Measurements from ENCODE around the gene MLLT3.

The MLLT3 gene

DNA sequence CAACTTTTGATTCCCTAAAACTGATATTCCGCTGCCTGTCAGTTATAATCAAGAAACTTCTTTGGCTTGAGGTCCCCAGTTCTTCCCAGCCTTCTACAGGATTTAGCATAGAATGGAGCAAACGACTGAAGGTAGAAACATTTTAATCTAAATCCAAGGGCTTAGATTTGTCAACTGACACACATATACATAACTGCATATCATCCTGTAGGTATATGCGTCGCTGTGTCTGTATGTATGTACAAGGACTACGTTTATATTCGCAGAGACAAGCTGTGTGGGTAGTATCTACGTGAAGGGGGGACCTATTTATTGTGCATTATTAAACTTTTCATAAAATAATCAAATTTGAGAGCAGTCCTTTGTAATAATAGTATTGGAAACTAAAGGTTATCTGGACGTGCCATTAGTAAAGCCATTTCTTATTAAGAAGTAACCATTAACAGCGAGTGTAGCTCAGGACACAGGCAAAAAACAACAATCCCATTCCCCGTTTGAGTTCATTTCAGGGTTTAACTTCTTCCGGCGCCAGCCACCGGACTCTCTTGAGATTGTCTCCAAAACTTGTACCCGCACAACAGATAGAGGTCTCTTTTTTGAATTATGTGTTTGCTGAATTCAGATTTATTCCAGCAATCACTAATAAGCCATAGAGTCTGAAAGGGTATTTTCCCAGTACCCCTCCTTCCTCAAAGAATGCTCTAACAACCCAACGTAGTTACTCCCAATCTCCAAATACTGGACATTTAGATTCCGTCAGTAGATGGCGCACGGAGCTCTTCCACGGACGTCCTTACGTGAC lies 2.1 kb upstream of the MLLT3 start:
- peak; percentile 53 for DNase-seq

DNA sequence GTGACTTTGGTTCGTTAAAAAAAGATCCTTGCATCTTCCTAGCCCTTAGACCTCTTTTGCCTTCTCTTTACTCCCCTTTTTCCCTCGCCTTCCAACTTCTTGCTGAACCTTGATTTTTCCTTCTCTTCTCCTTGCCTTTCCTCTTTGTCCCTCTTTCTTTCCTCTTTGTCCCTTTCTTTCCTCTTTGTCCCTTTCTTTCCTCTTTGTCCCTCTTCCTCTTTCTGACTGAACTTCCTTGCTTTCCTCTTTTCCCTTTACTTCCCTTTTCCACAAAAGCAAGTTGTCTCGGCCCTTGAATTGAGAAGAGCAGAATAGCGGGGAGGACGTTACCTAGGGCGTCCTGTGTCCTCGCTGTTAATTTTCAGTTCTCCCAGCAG lies 1.4 kb upstream of the MLLT3 start:
- no peak for DNase-seq

- DNase-seq: no peak
Measured at GRCh38 chr9:20623021-20623747, 885 bp upstream of the MLLT3 start.

GRCh38 chr9:20621471-20622329 lies 599 bp downstream of the MLLT3 start:
- peak; percentile 52 for DNase-seq

DNA sequence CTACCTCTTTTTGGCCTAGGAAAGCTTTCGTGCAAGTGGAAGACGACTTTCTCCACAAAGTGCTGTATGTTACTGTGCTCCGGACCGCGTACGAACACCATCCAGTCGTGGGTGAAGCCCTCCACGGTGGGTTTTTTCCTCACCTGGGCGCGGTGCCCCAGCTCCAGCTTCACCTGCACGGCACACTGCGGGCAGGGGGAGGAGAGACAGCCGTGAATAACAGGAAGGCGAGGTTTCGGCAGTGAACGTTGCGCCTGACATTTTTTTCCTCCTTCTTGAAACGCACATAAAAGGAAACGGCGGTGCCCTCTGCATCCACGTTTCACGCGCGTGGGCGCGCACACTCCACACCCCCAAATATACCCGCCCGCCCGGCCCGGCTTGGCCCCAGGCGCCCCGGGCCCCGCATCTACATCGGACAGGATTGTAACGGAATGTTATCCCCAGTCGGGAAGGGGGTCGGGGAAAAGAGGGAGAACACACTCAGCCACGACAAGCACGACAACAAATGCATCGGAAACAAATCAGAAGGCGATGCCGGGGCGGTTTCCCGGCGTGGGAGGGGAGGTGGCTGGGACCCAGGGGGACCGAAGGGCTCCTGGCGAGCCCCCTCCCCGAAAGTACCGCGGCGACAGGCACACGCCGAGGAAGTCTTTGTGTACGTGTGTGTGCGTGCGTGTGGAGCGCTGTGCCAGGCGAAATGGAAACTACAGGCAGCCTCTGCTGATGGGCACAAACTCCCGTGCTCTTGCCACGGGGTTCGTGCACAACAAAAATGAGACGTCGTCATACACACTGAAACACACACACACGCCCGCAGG lies 1.4 kb downstream of the MLLT3 start:
- no peak for DNase-seq

DNA sequence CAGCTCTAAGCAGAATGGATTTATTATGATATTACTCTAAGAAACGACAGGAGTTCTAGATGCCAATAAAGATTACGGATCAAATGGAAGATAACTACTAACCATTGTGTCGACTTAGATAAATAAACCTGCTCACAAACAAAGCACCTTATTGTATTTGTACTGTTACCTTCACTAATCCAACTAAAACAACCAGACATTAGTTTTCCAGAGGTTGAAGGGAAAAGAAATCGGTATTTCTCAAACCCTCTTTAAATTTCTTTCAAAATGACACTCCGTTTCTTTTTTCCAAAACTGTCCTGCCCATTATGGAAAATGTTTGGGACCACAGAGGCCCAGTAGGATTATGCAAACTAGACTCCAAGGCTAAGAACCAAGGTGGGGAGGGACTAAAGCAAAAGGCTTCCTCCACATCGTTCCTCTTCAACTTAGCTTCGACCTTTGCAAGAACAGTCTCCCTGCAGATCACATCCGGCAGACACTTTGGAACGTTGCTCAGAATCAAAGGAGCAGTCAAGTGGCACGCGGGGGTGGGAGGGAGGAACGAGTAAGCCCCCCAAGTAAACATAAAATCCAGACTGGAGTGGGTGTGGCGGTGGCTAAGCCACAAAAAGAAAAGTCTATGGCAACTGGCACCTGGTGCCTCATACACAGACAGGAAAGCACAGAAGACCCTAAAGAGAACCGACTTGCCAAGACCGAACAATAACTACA lies 2.7 kb downstream of the MLLT3 start:
- DNase-seq: no peak

- no peak for DNase-seq
Measured at GRCh38 chr9:20618361-20618802, 3.9 kb downstream of the MLLT3 start.

DNA sequence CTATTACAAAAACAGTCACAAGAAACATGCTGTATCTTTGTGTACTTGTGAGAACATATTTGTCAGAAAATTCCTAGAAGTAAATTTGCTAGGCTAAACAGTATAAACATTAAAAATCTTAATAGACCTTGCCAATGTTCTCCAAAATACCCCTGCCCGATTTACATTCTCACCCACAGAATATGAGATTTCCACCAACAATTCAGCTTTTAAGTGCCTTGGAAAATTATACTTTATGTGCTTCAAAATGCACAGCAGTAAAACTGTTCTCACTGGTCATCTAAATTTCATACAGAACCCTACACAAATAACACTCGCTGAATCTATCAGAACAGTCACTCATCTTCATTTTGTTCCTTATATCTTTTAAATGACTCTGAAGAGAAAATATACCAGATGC lies 5.5 kb downstream of the MLLT3 start:
- DNase-seq: no peak

- DNase-seq: no peak
Measured at GRCh38 chr9:20614602-20615216, 7.6 kb downstream of the MLLT3 start.

DNA sequence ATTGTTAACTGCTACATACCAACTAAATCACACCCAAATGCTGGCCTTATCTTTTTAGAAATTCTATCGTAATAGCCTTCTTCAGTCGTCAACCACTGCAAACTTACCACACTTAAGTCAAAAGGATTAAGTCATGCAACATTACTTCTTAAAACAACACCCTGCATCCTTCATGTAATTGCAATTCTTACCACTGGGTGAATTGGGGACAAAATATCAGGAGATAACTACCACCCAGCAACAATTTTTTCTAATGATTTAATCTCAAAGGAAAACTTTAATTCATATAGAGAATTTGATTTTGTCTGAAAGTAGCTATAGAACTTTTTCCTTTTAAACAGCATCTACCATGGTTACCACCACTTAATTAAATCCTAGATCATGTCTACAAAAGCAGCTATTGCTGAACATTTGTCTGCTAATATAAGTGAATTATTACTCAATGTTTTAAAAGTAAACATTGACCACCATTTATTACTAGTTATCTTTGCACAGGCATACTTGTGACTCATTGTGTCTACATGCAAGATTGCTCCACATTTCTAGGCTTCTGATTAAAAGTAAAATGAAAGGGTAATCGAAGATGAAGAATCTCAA lies 10.5 kb downstream of the MLLT3 start:
- no peak for DNase-seq

GRCh38 chr9:20610591-20610990 lies 11.7 kb downstream of the MLLT3 start:
- DNase-seq: no peak

DNA sequence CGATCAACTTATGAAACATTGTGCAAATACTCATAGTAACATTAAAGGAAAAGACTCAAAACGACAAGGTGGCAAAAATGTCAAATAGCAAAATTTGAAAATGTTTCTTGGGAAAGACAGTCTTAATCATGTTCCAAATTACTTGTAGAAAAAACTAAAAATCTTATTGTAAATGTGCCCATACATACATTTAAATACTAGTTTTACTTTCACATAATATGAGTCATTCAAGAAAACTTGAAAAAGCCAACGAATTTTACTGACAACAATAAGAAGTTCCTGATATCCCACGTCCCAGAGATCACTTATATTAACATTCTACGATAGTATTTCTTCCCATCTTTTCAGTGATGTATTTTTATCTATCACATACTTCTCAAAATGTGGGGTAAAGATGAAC lies 13.7 kb downstream of the MLLT3 start:
- DNase-seq: no peak

DNA sequence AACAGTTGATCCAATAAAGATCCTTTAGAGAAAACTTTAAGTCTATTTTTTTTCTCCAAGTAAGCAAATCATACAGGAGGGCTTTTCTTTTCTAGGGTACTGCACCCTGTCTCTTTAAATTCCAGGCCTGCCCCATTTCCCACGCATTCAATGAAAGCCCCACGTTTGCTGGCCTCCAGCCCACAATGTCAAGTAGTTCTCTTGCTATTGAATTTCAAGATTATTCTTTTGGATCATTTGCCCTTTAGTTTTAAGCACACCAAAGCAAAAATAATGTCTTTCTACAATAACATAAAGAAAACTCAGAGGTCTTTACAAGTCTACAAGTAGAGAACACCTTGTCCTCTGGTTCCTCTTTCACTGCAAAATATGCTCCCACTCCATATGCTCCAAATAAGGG lies 15.6 kb downstream of the MLLT3 start:
- peak; percentile 25 for DNase-seq

- DNase-seq: no peak
Measured at GRCh38 chr9:20604562-20604961, 17.7 kb downstream of the MLLT3 start.

DNA sequence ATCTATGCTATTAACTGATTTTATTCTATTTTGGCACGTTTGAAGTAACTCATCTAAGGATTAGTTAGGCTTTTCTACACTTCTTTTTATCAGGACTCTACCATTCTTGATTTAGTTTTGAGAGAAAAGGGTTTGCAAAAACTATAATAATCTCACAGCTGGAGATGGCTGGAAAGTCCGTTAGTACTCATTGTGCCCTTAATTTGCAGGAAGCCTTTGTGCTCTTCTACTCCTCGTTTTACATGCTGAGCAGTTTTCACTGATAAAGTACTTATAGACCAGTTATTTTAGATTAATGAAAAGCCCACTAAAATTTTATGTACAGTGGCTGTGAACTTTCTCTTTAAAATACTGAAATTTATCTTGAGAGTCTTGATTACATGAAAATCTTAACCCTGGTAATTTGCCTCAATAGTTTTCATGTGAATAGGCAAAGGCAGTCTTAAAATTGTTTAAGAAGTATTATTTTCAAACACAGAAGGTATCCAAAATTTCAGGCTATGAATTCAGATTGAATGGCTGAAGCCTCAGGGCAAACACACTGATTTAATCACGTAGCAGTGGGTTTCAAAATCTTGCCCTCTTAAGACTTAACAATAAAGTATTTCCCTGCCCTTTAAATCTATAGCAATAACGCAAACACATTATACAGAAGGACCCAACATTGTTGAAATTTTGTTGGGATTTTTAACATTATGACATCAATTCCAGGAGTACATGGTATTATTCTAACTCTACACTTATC lies 18.6 kb downstream of the MLLT3 start:
- no peak for DNase-seq

DNA sequence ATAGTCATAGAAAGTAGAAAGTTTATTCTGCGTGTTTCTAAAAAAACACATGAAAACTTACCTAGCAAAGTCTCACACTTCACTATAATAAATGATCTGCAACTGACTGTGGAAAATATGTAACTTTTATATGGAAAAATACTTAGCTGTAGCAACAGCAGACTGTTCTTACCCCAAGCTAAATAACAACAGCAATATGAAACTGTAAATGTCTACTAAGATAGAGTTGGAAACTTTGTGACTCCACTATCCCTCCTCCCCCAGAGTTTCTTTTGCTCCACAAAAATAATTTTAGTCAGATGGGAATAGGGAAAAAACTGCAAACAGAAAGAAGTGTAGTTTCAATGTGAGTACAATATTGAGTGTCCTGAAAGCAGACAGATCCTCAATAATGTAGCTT lies 21.0 kb downstream of the MLLT3 start:
- no peak for DNase-seq

DNA sequence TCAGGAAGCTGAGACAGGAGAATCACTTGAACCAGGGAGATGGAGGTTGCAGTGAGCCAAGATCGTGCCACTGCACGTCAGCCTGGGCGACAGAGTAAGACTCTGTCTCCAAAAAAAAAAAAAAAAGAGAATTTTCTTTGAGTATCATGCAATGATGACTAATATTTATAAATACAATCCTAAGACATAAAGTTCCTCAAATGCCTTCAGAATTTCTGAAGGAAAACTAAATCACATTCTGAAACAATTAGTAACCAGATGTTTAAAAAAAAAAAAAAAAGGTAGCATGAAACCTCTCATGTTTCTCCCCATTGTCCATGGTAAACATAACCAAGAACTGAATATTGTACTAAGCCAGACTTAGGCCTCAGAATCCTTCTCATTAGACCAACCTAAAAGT lies 23.1 kb downstream of the MLLT3 start:
- no peak for DNase-seq

DNA sequence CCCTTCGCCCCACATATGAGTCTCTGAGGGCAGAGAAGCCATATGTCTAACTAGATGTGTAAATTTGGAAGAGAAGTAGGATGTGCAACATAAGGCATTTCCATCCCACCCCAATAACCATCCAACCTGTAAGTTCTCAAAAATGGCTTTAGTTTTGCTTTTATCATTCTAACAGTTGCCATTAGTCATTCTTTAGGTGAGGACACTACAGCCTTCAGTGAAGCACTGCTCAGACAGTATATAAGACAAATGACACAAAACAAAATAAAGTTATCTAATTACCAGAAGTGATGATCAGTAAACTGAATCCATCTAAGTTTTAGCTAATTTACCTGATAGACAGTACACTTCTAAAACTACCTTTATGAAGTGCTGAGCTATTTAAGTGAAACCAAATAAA lies 23.9 kb downstream of the MLLT3 start:
- no peak for DNase-seq

DNA sequence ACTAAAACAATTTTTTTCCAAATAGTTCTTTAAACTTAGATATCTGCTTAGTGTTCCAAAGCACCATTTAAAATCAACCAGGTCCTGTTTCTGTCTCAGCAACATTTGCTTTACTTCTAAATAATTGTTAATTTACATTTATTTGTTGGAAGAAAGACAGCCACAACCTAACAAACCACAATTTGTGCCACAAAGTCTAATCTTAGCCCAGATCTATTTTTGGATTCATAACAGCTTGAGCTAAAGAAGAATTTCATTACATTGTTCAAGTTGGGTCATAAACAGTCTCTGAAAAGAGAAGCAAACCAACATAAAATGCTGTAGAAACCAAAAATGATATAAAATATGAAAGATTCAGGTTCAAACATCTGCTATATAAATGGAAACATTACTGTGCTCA lies 24.4 kb downstream of the MLLT3 start:
- DNase-seq: no peak

DNA sequence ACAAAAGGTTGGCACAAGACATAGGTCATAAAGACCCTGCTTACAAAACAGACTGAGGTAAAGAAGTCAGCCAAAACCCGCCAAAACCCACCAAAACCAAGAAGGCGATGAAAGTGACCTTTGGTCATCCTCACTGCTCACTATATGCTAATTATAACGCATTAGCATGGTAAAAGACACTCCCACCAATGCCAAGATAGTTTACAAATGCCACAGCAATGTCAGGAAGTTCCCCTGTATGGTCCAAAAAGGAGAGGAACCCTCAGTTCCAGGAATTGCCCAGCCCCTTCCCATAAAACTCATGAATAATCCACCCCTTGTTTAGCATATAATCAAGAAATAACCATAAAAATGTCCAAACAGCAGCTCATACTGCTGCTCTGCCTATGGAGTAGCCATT lies 27.7 kb downstream of the MLLT3 start:
- no peak for DNase-seq

All from DMS 273 treated with DMSO at 0.1 percent for 48 hours (cell line).